ENCODE measurements around the gene DUSP10. TPM values are rescaled to one million over a fixed set of nuclear protein-coding genes. Genes with fewer than 3 reads are reported as not detected.

Gene DUSP10
- 35.0 and 78.6 TPM in 2 replicates for total RNA-seq

DNA sequence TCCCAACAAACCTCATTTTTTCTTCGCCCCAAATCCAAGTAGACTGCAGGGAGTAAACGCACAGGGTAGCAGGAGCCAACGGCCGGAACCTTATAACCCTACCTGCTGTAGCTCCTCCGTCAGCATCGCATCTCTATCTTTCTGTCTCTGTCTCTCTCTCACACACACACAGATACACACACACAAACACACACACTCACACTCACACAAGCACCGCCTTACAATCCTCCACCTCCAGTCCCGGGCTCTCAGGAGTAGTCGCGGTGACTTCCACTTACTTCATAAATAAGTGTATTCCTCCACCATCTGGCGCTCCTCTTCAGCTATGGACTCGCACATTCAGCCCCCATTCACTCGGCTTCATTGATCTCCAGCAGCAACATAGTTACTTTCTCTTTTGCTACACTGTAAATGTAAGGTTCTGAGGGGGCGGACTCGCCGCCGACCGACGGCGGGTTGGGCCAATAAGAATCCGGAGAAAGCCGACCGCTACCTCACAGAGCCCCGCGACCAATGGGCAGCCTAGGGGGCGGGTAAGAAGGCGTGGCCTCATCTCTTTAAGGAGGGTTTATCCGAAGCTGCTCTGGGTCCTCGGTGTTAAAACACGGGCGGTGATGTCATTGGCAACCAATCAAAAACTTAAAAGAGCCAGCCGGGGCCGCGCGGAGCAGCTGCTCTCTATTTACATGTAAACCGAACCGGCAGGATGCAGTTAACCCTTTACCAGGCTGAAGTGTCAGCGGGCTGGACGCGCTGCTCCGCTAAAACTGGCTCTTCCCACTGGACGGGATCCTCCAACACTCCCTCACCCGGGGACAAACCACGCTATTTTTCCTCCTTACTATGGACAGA is at the start of gene DUSP10:
Gene DUSP10, minus strand, starts transcription at position 387 of the 852 bp plus-strand sequence. CDS start 2,345 bp downstream, outside the sequence.

